ENCODE measurements around the gene MRFAP1L1. TPM values are rescaled to one million over a fixed set of nuclear protein-coding genes. Genes with fewer than 3 reads are reported as not detected.

MRFAP1L1 gene
- total and polyA plus RNA-seq, 9 of the 15 experiments (the other 6 are each of a cell fraction or from before 2014, with no cell fraction given) = 37.6 to 111 (median 83.8) TPM

DNA sequence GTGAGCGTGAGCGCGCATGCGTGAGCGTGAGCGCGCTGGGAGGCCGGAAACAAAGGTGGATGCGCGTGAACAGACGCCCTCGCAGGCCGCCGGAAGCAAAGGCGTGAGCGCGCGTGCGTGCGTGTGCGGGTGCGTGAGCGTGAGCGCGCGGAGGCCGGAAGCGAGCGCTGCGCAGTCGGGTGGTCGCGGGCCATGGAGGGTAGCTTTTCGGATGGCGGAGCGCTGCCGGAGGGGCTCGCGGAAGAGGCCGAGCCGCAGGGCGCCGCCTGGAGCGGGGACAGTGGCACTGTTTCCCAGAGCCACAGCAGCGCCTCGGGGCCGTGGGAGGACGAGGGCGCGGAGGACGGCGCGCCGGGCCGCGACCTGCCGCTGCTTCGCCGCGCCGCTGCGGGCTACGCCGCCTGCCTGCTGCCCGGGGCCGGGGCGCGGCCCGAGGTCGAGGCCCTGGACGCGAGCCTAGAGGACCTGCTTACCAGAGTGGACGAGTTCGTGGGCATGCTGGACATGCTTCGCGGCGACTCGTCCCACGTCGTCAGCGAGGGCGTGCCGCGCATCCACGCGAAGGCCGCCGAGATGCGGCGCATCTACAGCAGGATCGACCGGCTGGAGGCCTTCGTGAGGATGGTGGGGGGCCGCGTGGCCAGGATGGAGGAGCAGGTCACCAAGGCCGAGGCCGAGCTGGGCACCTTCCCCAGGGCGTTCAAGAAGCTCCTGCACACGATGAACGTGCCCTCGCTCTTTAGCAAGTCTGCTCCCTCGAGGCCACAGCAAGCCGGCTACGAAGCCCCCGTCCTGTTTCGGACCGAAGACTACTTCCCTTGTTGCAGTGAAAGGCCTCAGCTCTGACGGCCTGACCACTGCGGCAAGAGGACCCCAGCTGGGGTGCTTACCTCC lies 6.6 kb upstream of the MRFAP1L1 start, which contains the start of gene BLOC1S4 (continued):
- TF ChIP-seq, protein P1, sequence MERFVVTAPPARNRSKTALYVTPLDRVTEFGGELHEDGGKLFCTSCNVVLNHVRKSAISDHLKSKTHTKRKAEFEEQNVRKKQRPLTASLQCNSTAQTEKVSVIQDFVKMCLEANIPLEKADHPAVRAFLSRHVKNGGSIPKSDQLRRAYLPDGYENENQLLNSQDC (CRISPR knock-in tag; IDR thresholded peaks at IDR 0.05) = no peak
- peak; percentile 91 for TF ChIP-seq ETV1 (tag; conservative IDR thresholded peaks at IDR 0.05; ENCODE audit: low read depth)
- peak; percentile 59 for TF ChIP-seq KDM5B (IDR thresholded peaks at IDR 0.05; ENCODE audit: insufficient replicate concordance, low read depth, low read length)
- TF ChIP-seq, protein P2, sequence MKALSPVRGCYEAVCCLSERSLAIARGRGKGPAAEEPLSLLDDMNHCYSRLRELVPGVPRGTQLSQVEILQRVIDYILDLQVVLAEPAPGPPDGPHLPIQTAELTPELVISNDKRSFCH (CRISPR knock-in tag; IDR thresholded peaks at IDR 0.05) = no peak
- TF ChIP-seq, protein P2 (tag; IDR thresholded peaks at IDR 0.05) = peak; percentile 86
- peak; percentile 86 for TF ChIP-seq HDAC8 (tag; IDR thresholded peaks at IDR 0.05)
- 0 out of 2 replicates have a peak, but pooled peaks have one; percentile 18 for TF ChIP-seq NR4A1 (CRISPR knock-in tag; IDR thresholded peaks at IDR 0.05)
- TF ChIP-seq NR4A1 (tag; IDR thresholded peaks at IDR 0.05) = peak; percentile 65
- TF ChIP-seq ZNF41 (CRISPR knock-in tag; conservative IDR thresholded peaks at IDR 0.05) = no peak
- TF ChIP-seq CREB1 (IDR thresholded peaks at IDR 0.05) = 0 out of 2 replicates have a peak, but pooled peaks have one; percentile 35
- TF ChIP-seq CREB1 (CRISPR knock-in tag; IDR thresholded peaks at IDR 0.05) = peak; percentile 26; the same call in 1 of the 2 replicates
- TF ChIP-seq ZNF766 (CRISPR knock-in tag; conservative IDR thresholded peaks at IDR 0.05) = peak; percentile 95
- TF ChIP-seq ADNP (tag; IDR thresholded peaks at IDR 0.05) = no peak
- TF ChIP-seq, protein P3, sequence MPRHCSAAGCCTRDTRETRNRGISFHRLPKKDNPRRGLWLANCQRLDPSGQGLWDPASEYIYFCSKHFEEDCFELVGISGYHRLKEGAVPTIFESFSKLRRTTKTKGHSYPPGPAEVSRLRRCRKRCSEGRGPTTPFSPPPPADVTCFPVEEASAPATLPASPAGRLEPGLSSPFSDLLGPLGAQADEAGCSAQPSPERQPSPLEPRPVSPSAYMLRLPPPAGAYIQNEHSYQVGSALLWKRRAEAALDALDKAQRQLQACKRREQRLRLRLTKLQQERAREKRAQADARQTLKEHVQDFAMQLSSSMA (CRISPR knock-in tag; IDR thresholded peaks at IDR 0.05) = peak; percentile 76; the same call in 1 of the 2 replicates
- TF ChIP-seq, protein P4, sequence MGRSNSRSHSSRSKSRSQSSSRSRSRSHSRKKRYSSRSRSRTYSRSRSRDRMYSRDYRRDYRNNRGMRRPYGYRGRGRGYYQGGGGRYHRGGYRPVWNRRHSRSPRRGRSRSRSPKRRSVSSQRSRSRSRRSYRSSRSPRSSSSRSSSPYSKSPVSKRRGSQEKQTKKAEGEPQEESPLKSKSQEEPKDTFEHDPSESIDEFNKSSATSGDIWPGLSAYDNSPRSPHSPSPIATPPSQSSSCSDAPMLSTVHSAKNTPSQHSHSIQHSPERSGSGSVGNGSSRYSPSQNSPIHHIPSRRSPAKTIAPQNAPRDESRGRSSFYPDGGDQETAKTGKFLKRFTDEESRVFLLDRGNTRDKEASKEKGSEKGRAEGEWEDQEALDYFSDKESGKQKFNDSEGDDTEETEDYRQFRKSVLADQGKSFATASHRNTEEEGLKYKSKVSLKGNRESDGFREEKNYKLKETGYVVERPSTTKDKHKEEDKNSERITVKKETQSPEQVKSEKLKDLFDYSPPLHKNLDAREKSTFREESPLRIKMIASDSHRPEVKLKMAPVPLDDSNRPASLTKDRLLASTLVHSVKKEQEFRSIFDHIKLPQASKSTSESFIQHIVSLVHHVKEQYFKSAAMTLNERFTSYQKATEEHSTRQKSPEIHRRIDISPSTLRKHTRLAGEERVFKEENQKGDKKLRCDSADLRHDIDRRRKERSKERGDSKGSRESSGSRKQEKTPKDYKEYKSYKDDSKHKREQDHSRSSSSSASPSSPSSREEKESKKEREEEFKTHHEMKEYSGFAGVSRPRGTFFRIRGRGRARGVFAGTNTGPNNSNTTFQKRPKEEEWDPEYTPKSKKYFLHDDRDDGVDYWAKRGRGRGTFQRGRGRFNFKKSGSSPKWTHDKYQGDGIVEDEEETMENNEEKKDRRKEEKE (IDR thresholded peaks at IDR 0.05; ENCODE audit: borderline replicate concordance in 1 of 2, control insufficient read depth in 1 of 2, low read depth in 2 of 2, low read length in 1 of 2) = 0 out of 4 replicates have a peak, but pooled peaks of 1 of the 2 experiments have one; percentile 33
- no peak for TF ChIP-seq ATF1 (CRISPR knock-in tag; IDR thresholded peaks at IDR 0.05)
- TF ChIP-seq ATF1 (tag; IDR thresholded peaks at IDR 0.05) = peak; percentile 27; the same call in 1 of the 2 replicates
- peak; percentile 100 for TF ChIP-seq NRF1 (conservative IDR thresholded peaks at IDR 0.05 in 1 of 2, IDR thresholded peaks at IDR 0.05 in 1 of 2)
- 0 out of 2 replicates have a peak, but pooled peaks have one; percentile 32 for TF ChIP-seq ZNF165 (CRISPR knock-in tag; IDR thresholded peaks at IDR 0.05; ENCODE audit: borderline replicate concordance)
- no peak for TF ChIP-seq ZNF324 (CRISPR knock-in tag; IDR thresholded peaks at IDR 0.05)
- TF ChIP-seq HCFC1 (IDR thresholded peaks at IDR 0.05; ENCODE audit: low read depth, low read length) = peak; percentile 52; the same call in 1 of the 2 replicates
- TF ChIP-seq, protein P5, sequence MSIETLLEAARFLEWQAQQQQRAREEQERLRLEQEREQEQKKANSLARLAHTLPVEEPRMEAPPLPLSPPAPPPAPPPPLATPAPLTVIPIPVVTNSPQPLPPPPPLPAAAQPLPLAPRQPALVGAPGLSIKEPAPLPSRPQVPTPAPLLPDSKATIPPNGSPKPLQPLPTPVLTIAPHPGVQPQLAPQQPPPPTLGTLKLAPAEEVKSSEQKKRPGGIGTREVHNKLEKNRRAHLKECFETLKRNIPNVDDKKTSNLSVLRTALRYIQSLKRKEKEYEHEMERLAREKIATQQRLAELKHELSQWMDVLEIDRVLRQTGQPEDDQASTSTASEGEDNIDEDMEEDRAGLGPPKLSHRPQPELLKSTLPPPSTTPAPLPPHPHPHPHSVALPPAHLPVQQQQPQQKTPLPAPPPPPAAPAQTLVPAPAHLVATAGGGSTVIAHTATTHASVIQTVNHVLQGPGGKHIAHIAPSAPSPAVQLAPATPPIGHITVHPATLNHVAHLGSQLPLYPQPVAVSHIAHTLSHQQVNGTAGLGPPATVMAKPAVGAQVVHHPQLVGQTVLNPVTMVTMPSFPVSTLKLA (conservative IDR thresholded peaks at IDR 0.05) = peak; percentile 58 to 79
